Fibroblast of skin of right biceps (primary cell): ENCODE measurements around the gene PPP3R1.
"Not testable (repeated sequence)": the region's sequence is repeated elsewhere in the genome, so short reads cannot be mapped to it uniquely, and the experiment has no call there.

Source experiments
- DNase-seq: peaks from one replicate; pipeline ENCODE4 v3.0.0-alpha.2; 2013

PPP3R1 gene

DNA sequence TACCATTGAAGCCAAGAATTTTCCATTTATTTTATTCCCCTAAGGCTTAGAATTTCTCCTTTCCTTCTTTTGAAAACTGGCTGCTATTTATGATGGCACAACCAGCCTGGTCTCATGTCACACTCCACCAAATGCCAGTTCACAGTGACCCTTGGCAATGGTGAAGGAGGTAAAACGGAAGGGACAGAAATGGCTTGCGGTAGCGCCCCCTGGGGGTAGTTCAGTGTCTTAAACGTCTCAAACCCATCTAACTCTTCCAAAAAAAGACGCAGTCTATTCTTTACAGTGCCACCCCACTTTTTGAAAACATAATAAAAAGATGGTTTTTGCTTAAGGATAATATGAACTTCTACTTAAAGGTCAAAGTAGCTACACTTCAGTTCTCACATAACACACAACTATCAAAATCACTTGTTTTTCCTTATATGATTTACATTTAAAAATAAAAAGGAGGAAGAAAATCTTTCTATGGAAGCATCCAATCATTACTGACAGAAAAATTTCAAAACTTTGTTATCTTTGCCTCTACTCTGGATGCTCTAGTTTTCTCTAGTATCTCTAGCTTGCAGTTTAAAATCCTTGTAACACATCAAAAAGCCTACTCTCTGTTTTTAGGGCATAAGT is 66.7 kb downstream of the PPP3R1 start:
- peak; percentile 40 for DNase-seq

GRCh38 chr2:68182902-68183301 is 69.4 kb downstream of the PPP3R1 start:
- no peak for DNase-seq

GRCh38 chr2:68178954-68179627 is 73.2 kb downstream of the PPP3R1 start:
- no peak for DNase-seq

GRCh38 chr2:68178432-68178831 is 73.9 kb downstream of the PPP3R1 start:
- DNase-seq, result no peak

GRCh38 chr2:68177541-68177940 is 74.8 kb downstream of the PPP3R1 start:
- no peak for DNase-seq

DNA sequence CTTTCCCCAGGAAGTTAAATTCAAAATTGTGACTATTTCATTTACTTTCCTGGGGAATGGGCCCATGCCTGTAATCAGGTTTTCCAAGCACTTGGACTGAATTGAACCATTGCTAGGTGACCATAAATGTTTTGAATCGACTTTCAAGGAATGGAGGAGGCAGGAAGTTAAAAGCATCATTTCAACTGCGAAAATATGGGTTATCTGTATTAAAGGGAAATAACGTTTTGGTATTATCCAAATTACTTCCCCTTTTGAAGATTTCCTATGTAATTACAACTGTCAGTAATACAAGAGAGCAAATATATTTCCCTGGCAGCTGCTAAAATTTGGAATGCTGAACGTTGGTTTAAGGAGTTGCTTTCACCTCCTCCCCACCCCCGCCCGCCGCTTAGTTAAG is 75.7 kb downstream of the PPP3R1 start:
- DNase-seq, result no peak

GRCh38 chr2:68175210-68175609 is 77.1 kb downstream of the PPP3R1 start:
- DNase-seq, result not testable (repeated sequence)

DNA sequence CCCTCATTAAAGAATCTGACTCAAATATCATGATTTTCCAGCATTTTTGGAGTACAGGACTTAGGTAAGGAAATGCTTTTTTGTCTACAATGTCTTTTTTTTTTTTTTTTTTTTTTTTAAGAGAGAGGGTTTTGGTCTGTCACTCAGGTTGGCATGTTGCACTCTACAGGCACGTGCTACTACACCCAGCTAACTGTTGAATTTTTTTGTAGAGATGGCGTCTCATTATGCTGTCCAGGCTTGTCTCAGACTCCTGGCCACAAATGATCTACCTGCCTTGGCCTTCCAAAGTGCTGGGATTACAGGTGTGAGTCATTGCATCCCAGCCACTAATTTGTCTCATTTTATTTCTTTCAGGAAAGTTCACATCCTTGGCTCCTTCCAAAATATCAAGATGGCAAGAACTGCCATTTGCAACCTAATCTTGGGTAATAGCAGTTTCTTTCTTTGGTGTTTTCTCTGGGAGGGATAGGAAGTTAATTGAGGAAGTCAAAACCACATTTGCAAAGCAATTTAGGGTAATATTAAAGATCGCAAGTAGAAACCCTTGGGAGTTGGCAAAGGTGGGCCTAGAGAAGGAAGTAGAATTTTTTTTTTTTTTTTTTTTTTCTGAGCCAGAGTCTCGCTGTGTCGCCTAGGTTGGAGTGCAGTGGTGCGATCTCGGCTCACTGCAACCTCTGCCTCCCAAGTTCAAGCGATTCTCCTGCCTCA is 79.2 kb downstream of the PPP3R1 start:
- no peak for DNase-seq

GRCh38 chr2:68172521-68172920 is 79.8 kb downstream of the PPP3R1 start:
- DNase-seq, result no peak

GRCh38 chr2:68171684-68172083 is 80.6 kb downstream of the PPP3R1 start:
- DNase-seq, result no peak

DNA sequence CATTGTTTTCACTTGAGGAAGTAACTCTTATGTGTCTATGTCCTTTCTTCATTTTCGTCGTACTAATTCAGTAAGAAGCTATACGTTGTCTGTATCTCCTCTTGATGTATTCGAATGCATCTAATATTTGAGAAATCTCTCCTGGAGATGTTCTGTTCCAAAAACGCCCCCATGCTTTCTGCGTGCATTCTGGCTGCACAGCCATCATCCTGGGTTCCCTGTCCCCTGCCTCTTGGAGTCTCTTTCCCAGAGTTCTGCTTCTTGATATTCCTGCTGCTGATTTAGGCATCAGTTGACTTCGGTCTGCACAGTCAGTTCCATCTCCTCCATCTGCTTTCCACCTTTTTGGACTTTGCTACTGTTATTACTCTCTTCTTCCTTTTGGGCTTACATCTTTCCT is 81.2 kb downstream of the PPP3R1 start:
- no peak for DNase-seq

- DNase-seq, result no peak
Observed at GRCh38 chr2:68169308-68169707, 83.0 kb downstream of the PPP3R1 start.

DNA sequence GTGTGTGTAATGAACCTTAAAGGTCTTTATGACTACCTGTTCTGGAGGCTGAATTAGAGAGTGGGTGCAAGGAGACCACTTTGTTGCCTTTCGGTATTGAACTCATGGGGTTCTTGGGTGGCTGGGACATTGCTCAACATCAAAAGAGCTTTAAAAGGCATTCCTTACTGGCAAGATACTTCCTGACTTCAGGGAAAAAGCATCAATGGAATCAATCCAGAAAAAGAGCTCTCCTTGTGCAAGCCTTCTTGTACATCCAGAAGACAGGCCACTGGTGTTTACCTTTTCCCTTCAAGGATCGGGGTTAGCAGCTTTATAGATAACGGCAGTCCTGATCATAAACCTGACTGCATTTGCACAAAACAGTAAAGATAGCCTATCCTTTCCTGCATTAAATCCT is 85.1 kb downstream of the PPP3R1 start:
- DNase-seq, result no peak

DNA sequence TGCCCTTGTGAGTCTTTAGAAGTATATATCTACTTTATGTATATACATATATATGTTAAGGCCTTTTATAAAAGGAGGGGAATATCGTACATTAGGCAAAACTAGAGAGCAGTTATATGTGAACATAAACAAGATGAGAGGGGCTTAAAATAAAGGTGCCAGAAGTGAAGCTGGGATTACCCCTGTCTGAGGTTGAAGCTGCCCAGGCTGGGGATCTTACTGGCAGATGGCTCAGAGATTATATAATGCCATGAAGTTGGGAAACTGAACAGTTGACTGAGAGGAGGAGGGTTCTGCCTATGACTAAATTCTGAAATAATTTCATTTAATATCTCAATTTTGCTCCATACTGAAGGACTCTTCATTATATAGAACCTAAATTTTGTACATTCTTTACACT is 88.7 kb downstream of the PPP3R1 start:
- DNase-seq, result no peak

GRCh38 chr2:68158134-68158447 is 94.2 kb downstream of the PPP3R1 start:
- no peak for DNase-seq

GRCh38 chr2:68157402-68158133 is 94.8 kb downstream of the PPP3R1 start, which contains the start of gene PNO1:
Gene PNO1 (plus strand): TSS chr2:68157888. CDS start chr2:68157935, 47 bp downstream.
- peak; percentile 95 for DNase-seq

GRCh38 chr2:68157002-68157401 is 95.3 kb downstream of the PPP3R1 start:
- no peak for DNase-seq

DNA sequence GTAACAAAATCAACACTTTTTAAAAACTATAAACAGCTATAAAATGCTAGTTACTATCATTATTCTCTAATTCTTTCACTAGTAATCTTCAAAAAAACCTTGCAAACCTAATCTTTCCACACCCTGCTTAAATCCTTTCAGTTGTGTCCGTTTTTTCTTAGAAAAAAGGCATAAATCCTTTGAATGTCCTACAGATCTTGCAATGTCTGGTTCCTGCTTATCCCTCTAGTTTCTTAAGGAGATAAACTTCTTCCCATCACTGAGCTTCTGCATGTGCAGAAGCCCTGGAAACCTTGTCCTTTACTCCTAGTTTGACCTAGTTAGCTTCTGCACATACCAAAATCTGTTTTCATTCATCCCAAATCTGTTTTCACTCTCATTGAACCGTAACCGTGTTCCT is 95.9 kb downstream of the PPP3R1 start:
- no peak for DNase-seq

GRCh38 chr2:68155618-68156017 is 96.7 kb downstream of the PPP3R1 start:
- no peak for DNase-seq

GRCh38 chr2:68152681-68153347 is 99.5 kb downstream of the PPP3R1 start:
- DNase-seq, result no peak

GRCh38 chr2:68151037-68151436 is 101.3 kb downstream of the PPP3R1 start:
- DNase-seq, result peak; percentile 34

GRCh38 chr2:68141875-68142274 is 110.5 kb downstream of the PPP3R1 start:
- DNase-seq, result no peak
